ENCODE measurements around the gene TADA1. TPM values are rescaled to one million over a fixed set of nuclear protein-coding genes. Genes with fewer than 3 reads are reported as not detected.

The TADA1 gene
- total RNA-seq, 1 experiment from 2014 or later = 16.0 TPM

- ATAC-seq (peak; percentile 94), DNase-seq (ENCODE audit: low read depth, low spot score) (peak; percentile 78)
- H3K9me2 ChIP-seq (ENCODE audit: insufficient read depth) = no peaks in the 10 kb centered on the region
- peak within 1 kb of the TSS; percentile 70 for H2AFZ ChIP-seq (ENCODE audit: low read depth, low read length, poor library complexity, severe bottlenecking)
- RAD21 ChIA-PET (ENCODE audit: low non-redundant PET in 1 of 2, low total read pairs in 2 of 2, uncharacterized antibody in 2 of 2, unreplicated experiment in 2 of 2) = no interaction called here
- intact Hi-C loops (cut with micrococcal nuclease) = no loop called here
- no peaks in the 10 kb centered on the region for H4K20me1 ChIP-seq (ENCODE audit: insufficient read depth)
- no peaks in the 10 kb centered on the region for H3K27me3 ChIP-seq (ENCODE audit: insufficient read depth, low read length)
- peak within 1 kb of the TSS; percentile 72 to 81 for H3K4me3 ChIP-seq (replicated peaks in 1 of 2; ENCODE audit: low read depth in 1 of 2, low read length in 2 of 2)
- H3K27ac ChIP-seq (ENCODE audit: low read depth, low read length) = peak within 1 kb of the TSS; percentile 88
- no peaks in the 10 kb centered on the region for H3K9me3 ChIP-seq (ENCODE audit: control insufficient read depth in 1 of 2, insufficient read depth in 1 of 2, low read depth in 1 of 2, low read length in 2 of 2)
- TSS peak; percentile 94 for BruUV-seq (replicated peaks)
- peaks cover 25 to 32% of the 10 kb centered on the region in 2 experiments for H3K36me3 ChIP-seq (ENCODE audit: control insufficient read depth in 1 of 2, insufficient read depth in 2 of 2, low read length in 2 of 2)
- H3K4me1 ChIP-seq (ENCODE audit: control insufficient read depth in 1 of 2, insufficient read depth in 2 of 2, low read length in 2 of 2) = peaks cover 6 to 37% of the 10 kb centered on the region in 2 experiments; a peak in 3 of 4 replicates
- peaks cover 40% of the 10 kb centered on the region for H3K79me2 ChIP-seq (ENCODE audit: insufficient read depth, low read length)
- peak within 1 kb of the TSS; percentile 87 for H3K9ac ChIP-seq (ENCODE audit: low read length)
- POLR2A ChIA-PET = interaction anchor here (0.9 to 1.4 kb wide), 6 partner anchors 10 to 349 kb away, joined by 3 to 7 read pairs (median 3); partner anchors contain the start of gene TADA1
- CTCF ChIA-PET = interaction anchor here (0.5 to 1.6 kb wide), 4 partner anchors 17 to 609 kb away, joined by 3 to 5 read pairs (median 4); partner anchors contain the start of gene TADA1
- H3K4me2 ChIP-seq (ENCODE audit: low read length) = peak within 1 kb of the TSS; percentile 96
- TF ChIP-seq EGR1 (IDR thresholded peaks at IDR 0.05; ENCODE audit: low read depth) (no peak; the same call in 1 of the 2 replicates), POLR2AphosphoS5 (IDR thresholded peaks at IDR 0.05; ENCODE audit: low read depth, low read length) (peak; percentile 93), TCF7L2 (IDR thresholded peaks at IDR 0.05; ENCODE audit: borderline replicate concordance, extremely low read depth, insufficient read depth, insufficient read length) (peak; percentile 58), ZFX (IDR thresholded peaks at IDR 0.05) (peak; percentile 92), SP1 (IDR thresholded peaks at IDR 0.05; ENCODE audit: low read depth) (peak; percentile 1; the same call in 1 of the 2 replicates), YY1 (IDR thresholded peaks at IDR 0.05; ENCODE audit: extremely low read depth, insufficient replicate concordance, low read depth, low read length) (peak; percentile 63), FOSL1 (IDR thresholded peaks at IDR 0.05; ENCODE audit: low read depth) (no peak), POLR2A (IDR thresholded peaks at IDR 0.05; ENCODE audit: borderline replicate concordance, extremely low read depth, insufficient read depth, insufficient read length) (peak; percentile 72), REST (IDR thresholded peaks at IDR 0.05; ENCODE audit: low read depth) (no peak), RAD21 (IDR thresholded peaks at IDR 0.05; ENCODE audit: low read depth) (no peak), EZH2 (IDR thresholded peaks at IDR 0.05) (no peak), SIN3A (IDR thresholded peaks at IDR 0.05; ENCODE audit: low read depth) (peak; percentile 70; the same call in 1 of the 2 replicates), ELF1 (IDR thresholded peaks at IDR 0.05; ENCODE audit: borderline replicate concordance, low read depth) (no peak), SRF (IDR thresholded peaks at IDR 0.05; ENCODE audit: low read depth) (no peak), MAX (IDR thresholded peaks at IDR 0.05) (peak; percentile 95), EZH2phosphoT487 (IDR thresholded peaks at IDR 0.05; ENCODE audit: borderline replicate concordance) (no peak), CEBPB (IDR thresholded peaks at IDR 0.05; ENCODE audit: low read depth) (no peak), ZNF274 (IDR thresholded peaks at IDR 0.05; ENCODE audit: low read depth, low read length) (no peak), CBX3 (IDR thresholded peaks at IDR 0.05; ENCODE audit: low read depth) (peak; percentile 57; the same call in 1 of the 2 replicates), ATF3 (IDR thresholded peaks at IDR 0.05) (no peak), JUND (IDR thresholded peaks at IDR 0.05) (no peak), CTCF (IDR thresholded peaks at IDR 0.05 in 2 of 3, conservative IDR thresholded peaks at IDR 0.05 in 1 of 3; ENCODE audit: borderline replicate concordance in 1 of 3, insufficient read depth in 1 of 3, low read depth in 2 of 3, low read length in 2 of 3) (no peak)
Observed at GRCh38 chr1:166838766-166839599, 37.1 kb downstream of the TADA1 start, which contains the start of gene POGK. POGK (plus strand) TSS chr1:166839475; CDS start chr1:166840957, 1,482 bp downstream.
